K562 (cell line): ENCODE data around the gene ATG10.

Source experiments
- ATF6 ChIP-seq: sonication (generic); formaldehyde crosslinking; IDR thresholded peaks from 2 replicates; pipeline ENCODE4 v1.4.0; 2020; ENCODE audit warnings: mild to moderate bottlenecking, missing genetic modification reagents
- FOS ChIP-seq: IDR thresholded peaks from 3 replicates; pipeline ENCODE4 v1.6.1; 2011; ENCODE audit not compliant: insufficient read length; ENCODE audit errors: extremely low read depth
- NR2F6 ChIP-seq: fragments of 450-650 bp; formaldehyde crosslinking; IDR thresholded peaks from 2 replicates; pipeline ENCODE4 v1.4.0; 2020; ENCODE audit warnings: mild to moderate bottlenecking
- PRPF4 ChIP-seq: fragments of 200-400 bp; formaldehyde crosslinking; IDR thresholded peaks from one replicate; pipeline ENCODE4 v1.6.1; 2017; ENCODE audit warnings: low read length, low read depth, mild to moderate bottlenecking; ENCODE audit not compliant: insufficient read depth, poor library complexity, severe bottlenecking
- RFX7 ChIP-seq: fragments of 250-450 bp; sonication (Bioruptor Pico); IDR thresholded peaks from 2 replicates; pipeline ENCODE4 v1.5.1; 2021; ENCODE audit warnings: mild to moderate bottlenecking
- SIN3A ChIP-seq, 2 experiments: fragments of 150-350 bp in 1 of 2; IDR thresholded peaks; 2 replicates each; pipeline ENCODE4 v1.6.1; 2011 to 2016; ENCODE audit warnings: borderline replicate concordance in 2 of 2, low read depth in 2 of 2, low read length in 2 of 2, mild to moderate bottlenecking in 2 of 2, moderate library complexity in 2 of 2; ENCODE audit not compliant: control insufficient read depth in 1 of 2
- YY1 ChIP-seq, 3 experiments: IDR thresholded peaks; 2 replicates each; pipeline ENCODE4 v1.6.1; 2011; ENCODE audit warnings: low read length in 2 of 3, mild to moderate bottlenecking in 2 of 3, moderate library complexity in 2 of 3, borderline replicate concordance in 1 of 3, control low read depth in 1 of 3, low read depth in 1 of 3; ENCODE audit not compliant: insufficient read depth in 3 of 3, insufficient replicate concordance in 2 of 3, control insufficient read depth in 1 of 3, insufficient read length in 1 of 3; ENCODE audit errors: extremely low read depth in 1 of 3
- ZNF589 ChIP-seq: fragments of 200-800 bp; sonication (Bioruptor generic); IDR thresholded peaks from 2 replicates; pipeline ENCODE4 v1.6.1; 2016; ENCODE audit warnings: low read depth, missing genetic modification characterization, missing compliant biosample characterization
- TF ChIP-seq, protein P1 (sequence below): sonication (generic); formaldehyde crosslinking; IDR thresholded peaks from 2 replicates; pipeline ENCODE4 v1.8.0; 2022; ENCODE audit warnings: mild to moderate bottlenecking, missing genetic modification reagents
- TF ChIP-seq, protein P2 (sequence below), 3 experiments: IDR thresholded peaks in 2 of 3; conservative IDR thresholded peaks in 1 of 3; 2 replicates each; pipeline ENCODE4 v1.5.1; 2011 to 2012; ENCODE audit warnings: low read length in 3 of 3, mild to moderate bottlenecking in 3 of 3, control low read depth in 2 of 3, improper control_type of control experiment in 1 of 3, inconsistent platforms in 1 of 3, low read depth in 1 of 3, mixed read lengths in 1 of 3, moderate library complexity in 1 of 3; ENCODE audit not compliant: insufficient read depth in 2 of 3

DNA sequence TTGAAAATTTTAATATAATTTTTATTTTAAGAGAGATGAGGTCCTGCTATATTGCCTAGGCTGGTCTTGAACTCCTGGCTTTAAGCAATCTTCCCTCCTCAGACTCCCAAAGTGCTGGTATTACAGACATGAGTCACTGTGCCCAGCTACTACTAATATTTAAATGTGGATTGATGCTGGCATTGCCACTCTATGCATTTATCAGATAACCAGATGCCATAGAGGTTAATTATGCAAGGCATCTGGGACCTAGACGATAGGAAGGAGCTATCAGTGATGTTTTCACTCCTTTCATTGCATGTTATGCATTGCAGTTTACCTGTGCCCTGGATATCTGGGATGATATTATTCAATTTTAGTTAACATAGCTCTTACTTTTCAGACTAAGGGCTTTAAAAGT is 179.4 kb downstream of the ATG10 start:
- TF ChIP-seq SIN3A (IDR thresholded peaks at IDR 0.05; ENCODE audit: borderline replicate concordance in 2 of 2, control insufficient read depth in 1 of 2, low read depth in 2 of 2, low read length in 2 of 2), result no peak
- no peak for TF ChIP-seq ZNF589 (CRISPR knock-in tag)
- TF ChIP-seq, protein P1, sequence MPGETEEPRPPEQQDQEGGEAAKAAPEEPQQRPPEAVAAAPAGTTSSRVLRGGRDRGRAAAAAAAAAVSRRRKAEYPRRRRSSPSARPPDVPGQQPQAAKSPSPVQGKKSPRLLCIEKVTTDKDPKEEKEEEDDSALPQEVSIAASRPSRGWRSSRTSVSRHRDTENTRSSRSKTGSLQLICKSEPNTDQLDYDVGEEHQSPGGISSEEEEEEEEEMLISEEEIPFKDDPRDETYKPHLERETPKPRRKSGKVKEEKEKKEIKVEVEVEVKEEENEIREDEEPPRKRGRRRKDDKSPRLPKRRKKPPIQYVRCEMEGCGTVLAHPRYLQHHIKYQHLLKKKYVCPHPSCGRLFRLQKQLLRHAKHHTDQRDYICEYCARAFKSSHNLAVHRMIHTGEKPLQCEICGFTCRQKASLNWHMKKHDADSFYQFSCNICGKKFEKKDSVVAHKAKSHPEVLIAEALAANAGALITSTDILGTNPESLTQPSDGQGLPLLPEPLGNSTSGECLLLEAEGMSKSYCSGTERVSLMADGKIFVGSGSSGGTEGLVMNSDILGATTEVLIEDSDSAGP (CRISPR knock-in tag), result no peak
- TF ChIP-seq, protein P2, sequence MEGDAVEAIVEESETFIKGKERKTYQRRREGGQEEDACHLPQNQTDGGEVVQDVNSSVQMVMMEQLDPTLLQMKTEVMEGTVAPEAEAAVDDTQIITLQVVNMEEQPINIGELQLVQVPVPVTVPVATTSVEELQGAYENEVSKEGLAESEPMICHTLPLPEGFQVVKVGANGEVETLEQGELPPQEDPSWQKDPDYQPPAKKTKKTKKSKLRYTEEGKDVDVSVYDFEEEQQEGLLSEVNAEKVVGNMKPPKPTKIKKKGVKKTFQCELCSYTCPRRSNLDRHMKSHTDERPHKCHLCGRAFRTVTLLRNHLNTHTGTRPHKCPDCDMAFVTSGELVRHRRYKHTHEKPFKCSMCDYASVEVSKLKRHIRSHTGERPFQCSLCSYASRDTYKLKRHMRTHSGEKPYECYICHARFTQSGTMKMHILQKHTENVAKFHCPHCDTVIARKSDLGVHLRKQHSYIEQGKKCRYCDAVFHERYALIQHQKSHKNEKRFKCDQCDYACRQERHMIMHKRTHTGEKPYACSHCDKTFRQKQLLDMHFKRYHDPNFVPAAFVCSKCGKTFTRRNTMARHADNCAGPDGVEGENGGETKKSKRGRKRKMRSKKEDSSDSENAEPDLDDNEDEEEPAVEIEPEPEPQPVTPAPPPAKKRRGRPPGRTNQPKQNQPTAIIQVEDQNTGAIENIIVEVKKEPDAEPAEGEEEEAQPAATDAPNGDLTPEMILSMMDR (IDR thresholded peaks at IDR 0.05 in 2 of 3, conservative IDR thresholded peaks at IDR 0.05 in 1 of 3; ENCODE audit: insufficient read depth in 2 of 3, low read depth in 1 of 3, low read length in 3 of 3), result no peak
- TF ChIP-seq YY1 (IDR thresholded peaks at IDR 0.05; ENCODE audit: borderline replicate concordance in 1 of 3, control insufficient read depth in 1 of 3, extremely low read depth in 1 of 3, insufficient read depth in 3 of 3, insufficient read length in 1 of 3, insufficient replicate concordance in 2 of 3, low read depth in 1 of 3, low read length in 2 of 3), result no peak
- no peak for TF ChIP-seq FOS
- no peak for TF ChIP-seq NR2F6 (CRISPR knock-in tag)
- no peak for TF ChIP-seq PRPF4
- TF ChIP-seq RFX7, result no peak
- no peak for TF ChIP-seq ATF6 (CRISPR knock-in tag)
